NT2/D1 (cell line): ENCODE results near the gene LGALS9C.
"Not testable (repeated sequence)": the region's sequence is repeated elsewhere in the genome, so short reads cannot be mapped to it uniquely, and the experiment has no call there.

Experiments
- YY1 ChIP-seq: IDR thresholded peaks from 2 replicates; pipeline ENCODE4 v1.6.1; 2011; ENCODE audit not compliant: insufficient read length, insufficient read depth
- ZNF274 ChIP-seq: IDR thresholded peaks from 2 replicates; pipeline ENCODE4 v1.6.1; 2011; ENCODE audit warnings: mild to moderate bottlenecking, low read depth, low read length

DNA sequence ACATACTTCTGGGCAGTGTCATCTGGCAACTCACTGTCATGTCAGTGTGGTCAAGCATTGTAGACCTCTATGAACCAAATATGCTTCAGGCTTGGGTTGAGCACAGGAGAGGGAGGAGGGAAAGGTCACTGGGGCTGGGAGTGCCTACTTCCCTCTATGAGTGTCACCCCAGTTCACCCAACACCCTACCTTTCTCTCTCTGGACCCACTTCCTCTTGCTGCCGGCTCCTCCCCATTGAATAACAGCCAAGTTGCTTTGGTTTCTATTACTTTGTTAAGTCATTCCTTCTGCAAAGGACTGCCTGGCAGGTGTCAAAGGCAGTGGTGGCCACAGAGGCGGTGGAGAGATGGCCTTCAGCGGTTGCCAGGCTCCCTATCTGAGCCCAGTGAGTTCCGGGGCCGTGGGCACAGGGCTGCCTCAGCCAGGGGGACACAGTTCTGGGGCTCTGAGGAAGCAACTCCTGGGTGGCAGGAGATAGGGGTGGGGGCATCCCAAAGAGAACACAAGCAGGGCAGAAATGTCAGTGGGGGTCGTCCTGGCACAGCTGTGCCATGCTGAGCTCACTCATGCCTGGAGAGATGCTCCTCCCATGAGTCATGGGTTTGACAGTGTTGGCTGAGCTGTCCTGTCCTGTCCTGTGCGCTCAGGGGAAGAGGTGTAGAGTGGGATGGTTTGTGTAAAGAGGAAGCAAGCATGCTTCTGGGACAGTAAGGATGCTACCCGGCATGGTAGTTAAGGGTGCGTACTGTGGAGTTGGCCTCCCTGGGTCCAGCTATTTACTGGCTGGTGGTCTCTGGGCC lies at the start of gene LGALS9C:
- not testable (repeated sequence) for TF ChIP-seq YY1, ZNF274
